GM23338 (cell line): Measurements from ENCODE around the gene ZNF280C. TPM values are rescaled to one million over a fixed set of nuclear protein-coding genes. Genes with fewer than 3 reads are reported as not detected.
"Not testable (repeated sequence)": the region's sequence is repeated elsewhere in the genome, so short reads cannot be mapped to it uniquely, and the experiment has no call there.

Experiments
- ATAC-seq: fragments of 200-7000 bp; cut with Tn5 transposase; 3 replicates; pipeline ENCODE4 v1.9.1; 2020
- DNase-seq: peaks from one replicate; pipeline ENCODE4 v3.0.0-alpha.2; 2015; ENCODE audit warnings: low spot score
- H2AFZ ChIP-seq: fragments of 200-600 bp; sonication (generic); 2 replicates; pipeline ENCODE4 v1.8.0; 2016; ENCODE audit warnings: antibody characterized with exemption, mild to moderate bottlenecking, moderate library complexity
- H3F3A ChIP-seq: fragments of 200-600 bp; sonication (generic); replicated peaks from 2 replicates; pipeline ENCODE4 v1.8.0; 2017; ENCODE audit warnings: antibody characterized with exemption, mixed run types, low read depth
- H3K27ac ChIP-seq: fragments of 200-600 bp; sonication (generic); 2 replicates; pipeline ENCODE4 v1.6.1; 2016; ENCODE audit warnings: low read depth
- H3K27me3 ChIP-seq: fragments of 200-600 bp; sonication (generic); 2 replicates; pipeline ENCODE4 v1.8.0; 2016; ENCODE audit warnings: mild to moderate bottlenecking, mixed run types, moderate library complexity; ENCODE audit not compliant: insufficient read depth
- H3K36me3 ChIP-seq: fragments of 200-600 bp; sonication (generic); 2 replicates; pipeline ENCODE4 v1.8.0; 2016; ENCODE audit warnings: mild to moderate bottlenecking; ENCODE audit not compliant: insufficient read depth
- H3K4me1 ChIP-seq: fragments of 200-600 bp; sonication (generic); 2 replicates; pipeline ENCODE4 v1.8.0; 2016; ENCODE audit warnings: mild to moderate bottlenecking, moderate library complexity; ENCODE audit not compliant: insufficient read depth
- H3K4me2 ChIP-seq: fragments of 200-600 bp; sonication (generic); 2 replicates; pipeline ENCODE4 v1.7.1; 2017; ENCODE audit warnings: mixed run types
- H3K4me3 ChIP-seq: fragments of 200-600 bp; sonication (generic); 2 replicates; pipeline ENCODE4 v1.6.1; 2016; ENCODE audit warnings: mixed run types
- H3K79me2 ChIP-seq: fragments of 200-600 bp; sonication (generic); replicated peaks from 2 replicates; pipeline ENCODE4 v1.8.0; 2017; ENCODE audit warnings: mild to moderate bottlenecking; ENCODE audit not compliant: insufficient read depth
- H3K9me2 ChIP-seq: fragments of 200-600 bp; sonication (generic); 2 replicates; pipeline ENCODE4 v1.8.0; 2017; ENCODE audit not compliant: insufficient read depth
- H4K20me1 ChIP-seq: fragments of 200-600 bp; sonication (generic); replicated peaks from 2 replicates; pipeline ENCODE4 v1.8.0; 2017; ENCODE audit warnings: mild to moderate bottlenecking; ENCODE audit not compliant: insufficient read depth
- H3K27ac Mint-ChIP-seq: 2 replicates; pipeline ENCODE4 v1.8.0; 2020; ENCODE audit warnings: inconsistent platforms, mild to moderate bottlenecking, moderate library complexity, mixed read lengths
- H3K27me3 Mint-ChIP-seq: 3 replicates; pipeline ENCODE4 v1.8.0; 2022; ENCODE audit warnings: low read depth, mild to moderate bottlenecking, moderate library complexity, mixed read lengths, inconsistent platforms; ENCODE audit not compliant: insufficient read depth, poor library complexity
- H3K36me3 Mint-ChIP-seq: 3 replicates; pipeline ENCODE4 v1.8.0; 2021; ENCODE audit warnings: low read depth, mild to moderate bottlenecking, inconsistent platforms, moderate library complexity, mixed read lengths
- H3K4me1 Mint-ChIP-seq: 3 replicates; pipeline ENCODE4 v1.8.0; 2020; ENCODE audit warnings: mild to moderate bottlenecking, inconsistent platforms, mixed read lengths
- H3K4me3 Mint-ChIP-seq: 3 replicates; pipeline ENCODE4 v1.8.0; 2021; ENCODE audit warnings: moderate library complexity, mild to moderate bottlenecking, inconsistent platforms, mixed read lengths
- H3K9me3 Mint-ChIP-seq: 3 replicates; pipeline ENCODE4 v1.8.0; 2020; ENCODE audit warnings: moderate library complexity, mild to moderate bottlenecking, inconsistent platforms, mixed read lengths
- CREB1 ChIP-seq: fragments of 250-450 bp; sonication (Bioruptor Pico); IDR thresholded peaks from 2 replicates; pipeline ENCODE4 v1.5.0; 2020; ENCODE audit warnings: low read depth, mild to moderate bottlenecking, moderate library complexity
- CTCF ChIP-seq, 2 experiments: fragments of 200-600 bp in 1 of 2; sonication (generic) in 1 of 2; conservative IDR thresholded peaks; 2 replicates each; pipeline versions ENCODE4 v1.5.1 to v1.6.1; 2016 to 2017; ENCODE audit warnings: antibody characterized with exemption in 2 of 2, low read depth in 2 of 2, mild to moderate bottlenecking in 2 of 2, moderate library complexity in 1 of 2
- ETS1 ChIP-seq: IDR thresholded peaks from 2 replicates; pipeline ENCODE4 v1.6.1; 2016; ENCODE audit warnings: antibody characterized with exemption
- EZH2 ChIP-seq: fragments of 200-600 bp; sonication (generic); IDR thresholded peaks from one replicate; pipeline ENCODE4 v1.8.0; 2017; ENCODE audit warnings: antibody characterized with exemption, mild to moderate bottlenecking, low read depth; ENCODE audit not compliant: unreplicated experiment
- NANOG ChIP-seq: IDR thresholded peaks from 2 replicates; pipeline ENCODE4 v1.6.1; 2016; ENCODE audit warnings: antibody characterized with exemption, borderline replicate concordance
- POLR2AphosphoS5 ChIP-seq: IDR thresholded peaks from 2 replicates; pipeline ENCODE4 v1.6.1; 2016; ENCODE audit warnings: antibody characterized with exemption, low read depth
- REST ChIP-seq: IDR thresholded peaks from one replicate; pipeline ENCODE4 v1.6.1; 2018; ENCODE audit warnings: antibody characterized with exemption; ENCODE audit not compliant: unreplicated experiment
- STAT1 ChIP-seq: IDR thresholded peaks from one replicate; pipeline ENCODE4 v1.6.1; 2016; ENCODE audit warnings: antibody characterized with exemption; ENCODE audit not compliant: unreplicated experiment
- ZNF114 ChIP-seq: fragments of 250-450 bp; sonication (Bioruptor Pico); IDR thresholded peaks from 2 replicates; pipeline ENCODE4 v1.5.0; 2020; ENCODE audit warnings: mild to moderate bottlenecking, moderate library complexity
- ZNF331 ChIP-seq: fragments of 250-450 bp; sonication (Bioruptor Pico); IDR thresholded peaks from 2 replicates; pipeline ENCODE4 v1.5.0; 2020; ENCODE audit warnings: low read depth, mild to moderate bottlenecking, moderate library complexity
- ZNF462 ChIP-seq: fragments of 250-450 bp; sonication (Bioruptor Pico); IDR thresholded peaks from 2 replicates; pipeline ENCODE4 v1.5.0; 2020; ENCODE audit warnings: mild to moderate bottlenecking, moderate library complexity
- polyA plus RNA-seq: library from polyadenylated mRNA; unstranded; fragments of >200 nt; fragmentation: Nextera tagmentation; extraction: Ambion mirVana; gene quantifications from 2 replicates; pipeline ENCODE4 v1.2.1, GENCODE V29; 2016
- total RNA-seq: library from RNA; depleted of rRNA; stranded (reverse); fragments of >200 nt; shearing (Covaris generic); gene quantifications from 2 replicates; pipeline ENCODE4 v1.2.3, GENCODE V29; 2014

Gene ZNF280C
- total and polyA plus RNA-seq, 2 experiments from 2014 or later: 7.9 to 14.4 TPM

GRCh38 chrX:130280901-130281300 lies 12.2 kb upstream of the ZNF280C start:
- no peaks in the 10 kb centered on the region for H3K36me3 ChIP-seq
- peak overlapping the region; percentile 78; the same call in 1 of the 2 replicates for H3K27ac ChIP-seq
- ATAC-seq (peak; percentile 93), DNase-seq (peak; percentile 65)
- H3K36me3 Mint-ChIP-seq: peaks cover 18% of the 10 kb centered on the region
- no peaks in the 10 kb centered on the region for H3K27me3 ChIP-seq
- H3K4me2 ChIP-seq: peak overlapping the region; percentile 71
- no peaks in the 10 kb centered on the region for H4K20me1 ChIP-seq
- H3F3A ChIP-seq: no peaks in the 10 kb centered on the region
- H3K9me2 ChIP-seq: no peaks in the 10 kb centered on the region
- TF ChIP-seq ETS1: no peak
- TF ChIP-seq ZNF462 (CRISPR knock-in tag): no peak
- no peak for TF ChIP-seq ZNF114 (CRISPR knock-in tag)
- TF ChIP-seq EZH2: no peak
- no peak for TF ChIP-seq POLR2AphosphoS5
- no peak for TF ChIP-seq CREB1 (CRISPR knock-in tag)
- TF ChIP-seq CTCF (conservative IDR thresholded peaks at IDR 0.05; ENCODE audit: low read depth in 2 of 2): no peak
- no peak for TF ChIP-seq NANOG
- no peak for TF ChIP-seq ZNF331 (CRISPR knock-in tag)
- TF ChIP-seq REST: no peak
- no peak for TF ChIP-seq STAT1
- H3K4me3 Mint-ChIP-seq: peak overlapping the region; percentile 49; the same call in 2 of the 3 replicates
- peak overlapping the region; percentile 20; the same call in 1 of the 2 replicates for H3K4me3 ChIP-seq
- H3K27me3 Mint-ChIP-seq: peaks cover 6% of the 10 kb centered on the region
- peak overlapping the region; percentile 96 for H3K27ac Mint-ChIP-seq
- peaks cover 21% of the 10 kb centered on the region for H3K4me1 ChIP-seq
- H3K4me1 Mint-ChIP-seq: peaks cover 42% of the 10 kb centered on the region
- H3K9me3 Mint-ChIP-seq: peaks cover 12% of the 10 kb centered on the region; the same call in 1 of the 3 replicates
- H3K79me2 ChIP-seq: no peaks in the 10 kb centered on the region
- H2AFZ ChIP-seq: no peak overlapping the region

- H3K27me3 Mint-ChIP-seq, H3K4me3 Mint-ChIP-seq, H3K36me3 Mint-ChIP-seq, H3K4me3 ChIP-seq, H3K9me3 Mint-ChIP-seq, H3K4me1 Mint-ChIP-seq, H3K27ac ChIP-seq, DNase-seq, H3K27ac Mint-ChIP-seq, H4K20me1 ChIP-seq, H3K79me2 ChIP-seq, H3K4me2 ChIP-seq, H3K4me1 ChIP-seq, H3K9me2 ChIP-seq, H3F3A ChIP-seq, ATAC-seq, H3K27me3 ChIP-seq, H3K36me3 ChIP-seq, H2AFZ ChIP-seq: not testable (repeated sequence)
Observed at GRCh38 chrX:130272253-130272652, 3.6 kb upstream of the ZNF280C start.
